Measurements from ENCODE around the gene AP2A2.

AP2A2 gene
- 34.0 to 220 (median 115) reads per million in 17 experiments for total RNA-seq

GRCh38 chr11:925496-926301 lies at the start of gene AP2A2:
AP2A2 (plus strand) TSS chr11:925870; CDS start chr11:926022, 152 bp downstream.
- DNase-seq, result peak; percentile 96 to 100 (median 98)

DNA sequence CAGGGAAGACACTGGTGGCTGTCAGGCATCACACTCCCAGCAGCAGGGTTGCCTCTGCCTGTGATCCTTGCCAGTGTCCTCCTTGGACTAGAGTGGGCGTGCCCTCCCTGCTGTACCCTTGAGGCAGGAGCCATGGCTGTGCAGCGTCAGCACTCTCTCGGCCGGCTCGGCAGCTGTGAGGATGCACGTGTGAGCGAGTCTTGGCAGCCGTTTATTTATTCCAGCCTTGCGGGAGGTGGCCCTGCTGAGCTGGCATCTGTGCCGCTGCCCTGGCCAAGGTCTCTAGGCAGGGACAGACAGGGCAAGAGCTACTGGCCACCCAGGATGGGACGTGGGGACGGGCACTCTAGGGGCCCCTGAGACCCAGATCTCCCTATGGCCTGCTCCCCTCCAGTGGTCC lies 49.1 kb upstream of the AP2A2 start:
- no peak for DNase-seq

- DNase-seq, result no peak
These were observed 48.1 kb upstream of the AP2A2 start for GRCh38 chr11:877565-877964.

- no peak for DNase-seq
These were observed 45.2 kb upstream of the AP2A2 start for GRCh38 chr11:880447-880846.

DNA sequence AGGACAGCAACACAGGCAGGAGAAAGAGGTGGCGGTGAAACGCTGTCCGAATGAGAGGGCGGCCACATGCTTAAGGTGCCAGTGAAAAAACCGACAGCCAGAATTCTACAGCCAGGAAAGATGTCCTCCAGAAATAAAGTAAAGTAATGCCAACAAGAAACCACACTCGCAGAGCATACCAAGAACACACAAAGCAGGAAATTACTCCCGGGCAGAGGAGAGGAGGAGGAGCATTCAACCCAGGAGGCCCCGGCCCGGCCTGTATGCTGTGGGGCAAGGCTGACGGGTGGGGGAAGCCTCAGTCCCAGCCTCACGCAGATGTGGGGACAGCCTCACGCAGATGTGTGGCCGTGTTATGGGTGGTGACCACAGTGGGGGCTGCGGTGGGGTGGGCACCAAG lies 43.1 kb upstream of the AP2A2 start:
- DNase-seq, result no peak

DNA sequence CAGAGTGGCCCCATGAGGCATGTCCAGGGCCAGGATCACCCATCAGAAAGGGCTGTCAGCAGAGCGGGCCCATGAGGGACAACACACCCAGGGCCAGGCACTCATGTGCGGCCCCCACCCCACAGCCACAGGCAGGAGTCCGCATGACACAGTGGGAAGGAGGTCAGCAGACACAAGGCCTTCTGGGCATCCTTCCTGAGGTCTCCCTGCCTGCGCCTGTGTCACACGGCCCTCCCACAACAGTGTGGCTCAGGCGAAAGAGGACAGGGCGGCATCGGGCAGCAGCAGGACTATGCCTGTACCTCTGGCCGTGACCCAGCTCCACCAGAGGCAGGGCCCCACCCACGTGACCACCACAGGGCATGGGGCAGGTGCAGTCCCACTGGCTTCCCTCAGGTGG lies 42.1 kb upstream of the AP2A2 start:
- no peak for DNase-seq

DNA sequence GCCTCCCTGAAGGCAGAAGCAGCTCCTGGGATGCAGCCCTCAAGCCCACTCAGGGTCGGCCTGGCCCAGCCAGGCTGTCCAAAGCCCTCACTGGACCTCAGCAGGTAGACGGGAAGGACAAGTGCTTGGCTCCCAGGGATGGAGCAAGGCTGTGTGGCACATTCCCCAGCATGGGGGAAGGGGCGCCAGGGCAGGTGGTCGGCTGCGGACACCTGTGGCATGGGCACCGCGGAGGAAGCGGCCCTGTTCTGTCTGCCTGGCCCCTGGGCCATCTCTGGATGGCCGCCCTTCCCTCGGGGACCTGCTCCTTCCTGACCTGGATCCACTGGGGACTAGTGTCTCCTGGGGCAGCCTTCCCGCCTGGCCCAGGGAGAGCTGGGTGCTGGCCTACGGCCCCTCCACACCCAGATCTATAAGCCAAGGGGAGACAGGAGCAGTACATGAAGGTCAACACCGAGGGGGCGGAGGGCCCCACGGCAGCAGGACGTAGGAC lies 41.0 kb upstream of the AP2A2 start:
- DNase-seq, result no peak

DNA sequence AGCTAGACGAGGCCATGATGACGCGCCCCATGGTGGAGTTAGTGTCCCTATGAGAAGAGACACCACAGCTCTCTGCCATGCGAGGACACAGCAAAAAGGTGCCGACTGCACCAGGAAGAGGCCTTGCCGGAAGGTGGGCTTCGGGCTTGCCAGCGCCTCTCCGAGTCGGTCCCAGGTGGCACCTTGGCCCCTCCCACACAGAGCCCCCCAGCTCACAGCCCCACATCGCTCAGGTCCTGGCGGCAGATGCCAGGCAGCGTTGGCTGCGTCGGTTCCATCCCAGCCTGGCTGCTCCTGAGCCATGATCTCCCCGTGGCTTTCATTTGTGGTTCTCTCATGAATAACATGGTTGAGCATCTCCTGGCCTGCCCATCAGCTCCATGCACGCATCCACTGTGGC lies 39.1 kb upstream of the AP2A2 start:
- no peak for DNase-seq

- DNase-seq, result no peak
These were observed 38.1 kb upstream of the AP2A2 start for GRCh38 chr11:887589-887988.

- no peak for DNase-seq
These were observed 37.1 kb upstream of the AP2A2 start for GRCh38 chr11:888310-889212.

DNA sequence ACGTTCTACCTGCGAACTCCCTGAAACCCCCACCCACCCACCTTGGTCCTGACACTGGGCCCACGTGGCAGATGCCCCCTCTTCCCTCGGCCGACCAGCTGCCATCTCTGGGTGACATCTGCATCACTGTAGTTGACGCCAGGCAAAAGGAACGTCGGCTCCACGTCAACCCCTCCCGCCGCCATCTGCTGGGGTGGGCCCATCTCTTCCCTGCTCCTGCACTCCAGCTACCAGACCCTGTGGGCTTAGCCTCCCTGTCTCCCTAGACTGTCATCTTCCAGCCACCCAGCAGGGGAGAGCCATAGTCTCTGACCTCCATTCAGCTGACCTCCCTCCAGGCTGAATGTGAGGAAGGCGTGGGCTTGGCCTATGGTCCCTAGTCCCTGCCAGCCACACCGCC lies 36.4 kb upstream of the AP2A2 start:
- DNase-seq, result no peak

DNA sequence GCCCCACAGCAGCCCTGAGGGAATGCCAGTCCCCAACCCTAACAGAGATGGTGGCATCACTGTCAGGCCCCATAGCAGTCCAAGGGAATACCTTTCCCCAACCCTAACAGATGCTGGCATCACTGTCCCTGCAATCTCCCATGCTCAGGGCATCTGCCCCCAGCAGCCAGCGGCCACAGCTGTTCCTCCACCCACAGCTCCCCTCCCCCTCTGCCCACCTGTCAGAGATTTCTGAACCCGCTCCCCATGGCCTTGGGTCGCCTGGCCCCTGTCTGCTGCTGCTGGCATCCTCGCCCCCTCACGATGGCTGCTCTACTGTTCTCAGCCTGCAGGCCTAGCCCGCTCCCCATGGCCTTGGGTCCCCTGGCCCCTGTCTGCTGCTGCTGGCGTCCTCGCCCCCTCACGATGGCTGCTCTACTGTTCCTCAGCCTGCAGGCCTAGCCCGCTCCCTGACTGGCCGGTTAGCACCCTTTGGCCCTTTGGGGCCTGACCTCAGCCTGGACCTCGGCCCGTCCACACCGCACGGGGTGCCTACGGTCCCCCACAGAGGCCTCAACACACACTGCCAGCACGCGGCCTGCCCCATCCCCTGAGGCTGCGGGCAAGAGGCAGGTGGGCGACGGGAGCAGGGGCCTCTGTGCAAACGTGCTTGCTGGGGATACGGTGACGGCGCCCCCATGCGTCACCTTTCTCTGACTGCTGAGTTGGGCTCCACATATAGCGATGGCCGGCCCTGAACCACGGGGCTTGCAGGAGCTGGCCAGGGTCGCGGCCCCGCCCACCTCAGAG lies 35.8 kb upstream of the AP2A2 start:
- no peak for DNase-seq

DNA sequence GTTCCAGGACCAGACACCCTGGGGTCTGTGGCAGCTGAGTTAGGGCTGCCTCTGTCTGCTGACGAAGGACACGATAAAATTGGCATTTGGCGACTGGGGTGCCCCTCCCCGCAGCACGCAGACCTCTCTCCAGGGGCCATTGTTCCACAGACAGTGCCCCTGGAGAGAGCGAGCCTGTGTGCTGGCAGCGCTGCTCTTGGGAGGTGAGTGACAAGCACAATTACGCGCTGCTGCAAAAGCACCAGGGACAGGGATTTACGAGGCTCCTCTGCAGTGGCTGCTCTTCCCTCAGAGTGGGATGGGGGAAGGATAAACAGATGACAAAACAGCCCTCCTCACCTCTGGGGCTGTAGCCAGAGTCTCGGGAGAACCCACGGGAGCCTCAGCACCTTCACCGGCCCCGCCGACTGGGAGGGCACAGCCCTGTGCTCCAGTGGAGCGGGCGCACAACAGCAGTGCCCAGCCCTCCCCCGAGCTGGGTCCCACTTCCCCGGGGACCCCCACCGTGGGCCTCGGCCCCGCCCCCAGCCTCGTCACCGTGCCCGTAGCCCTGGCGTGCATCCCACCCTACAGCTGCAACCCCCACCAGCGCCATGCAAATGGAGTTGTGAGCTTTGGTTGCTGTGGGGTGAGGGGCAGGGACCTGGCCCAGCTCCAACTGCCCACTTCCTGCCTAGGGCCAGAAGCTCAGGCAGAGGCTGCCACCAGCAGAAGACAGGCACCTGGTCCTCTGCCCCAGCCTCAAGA lies 34.7 kb upstream of the AP2A2 start:
- no peak for DNase-seq

- no peak for DNase-seq
These were observed 32.5 kb upstream of the AP2A2 start for GRCh38 chr11:893008-893654.

DNA sequence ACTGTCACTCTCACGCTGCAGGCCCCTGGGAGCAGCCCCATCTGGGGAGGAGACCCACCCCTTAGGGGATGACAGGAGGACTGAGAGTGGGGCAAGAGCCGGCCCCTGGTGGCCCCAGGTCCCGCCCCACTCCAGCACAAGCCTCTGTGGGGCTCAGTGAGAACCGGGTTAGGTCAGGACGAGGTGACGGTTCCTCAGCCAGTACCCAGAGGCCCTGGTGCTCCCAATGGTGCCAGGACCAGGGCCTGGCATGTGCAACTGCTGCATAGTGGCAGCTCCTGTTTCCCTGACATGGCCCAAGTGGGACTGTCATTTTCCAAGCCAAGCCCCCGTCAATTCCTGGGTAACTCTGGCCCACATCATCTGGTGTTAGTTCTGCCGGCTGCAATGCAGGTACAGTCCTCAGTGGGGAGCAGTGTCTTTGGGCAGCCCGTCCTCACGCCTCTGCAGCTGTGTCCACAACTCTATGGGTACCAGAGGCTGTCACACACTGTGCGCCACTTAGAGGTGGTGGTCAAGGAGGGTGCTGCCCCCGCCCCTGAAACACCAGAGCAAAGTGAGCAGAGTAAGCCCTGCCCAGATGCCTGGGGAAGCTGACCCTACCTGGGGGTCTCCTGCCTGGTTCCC lies 31.0 kb upstream of the AP2A2 start:
- no peak for DNase-seq

- no peak for DNase-seq
These were observed 30.1 kb upstream of the AP2A2 start for GRCh38 chr11:895331-896110.

GRCh38 chr11:897253-898142 lies 28.2 kb upstream of the AP2A2 start:
- DNase-seq, result no peak

GRCh38 chr11:898143-898511 lies 27.5 kb upstream of the AP2A2 start:
- DNase-seq, result peak in 1 of 4 experiments; percentile 21
